PFSK-1 (cell line): ENCODE data around the gene PIP5KL1.

ENCODE experiments used
- FOXP2 ChIP-seq: optimal IDR thresholded peaks from 2 replicates; pipeline ENCODE3; 2011; ENCODE audit warnings: borderline replicate concordance, control low read depth, inconsistent platforms; ENCODE audit not compliant: insufficient read depth; ENCODE audit errors: extremely low read length, extremely low read depth
- POLR2AphosphoS5 ChIP-seq: IDR thresholded peaks from 2 replicates; pipeline ENCODE4 v1.6.1; 2012; ENCODE audit warnings: low read depth, mild to moderate bottlenecking, control low read depth, low read length, moderate library complexity
- SIN3A ChIP-seq: IDR thresholded peaks from 2 replicates; pipeline ENCODE4 v1.6.1; 2012; ENCODE audit warnings: mild to moderate bottlenecking, low read length, moderate library complexity, borderline replicate concordance; ENCODE audit not compliant: insufficient read depth
- TAF1 ChIP-seq: IDR thresholded peaks from 2 replicates; pipeline ENCODE4 v1.6.1; 2012; ENCODE audit warnings: low read length, control low read depth, borderline replicate concordance; ENCODE audit not compliant: insufficient read depth
- TF ChIP-seq, protein P1 (sequence below), 2 experiments: IDR thresholded peaks; 2 replicates each; pipeline versions ENCODE4 v1.6.1 to v1.8.0; 2011 to 2012; ENCODE audit warnings: low read depth in 2 of 2, low read length in 2 of 2, control low read depth in 1 of 2, inconsistent platforms in 1 of 2, mild to moderate bottlenecking in 1 of 2, moderate library complexity in 1 of 2; ENCODE audit not compliant: insufficient read depth in 1 of 2

The PIP5KL1 gene

DNA sequence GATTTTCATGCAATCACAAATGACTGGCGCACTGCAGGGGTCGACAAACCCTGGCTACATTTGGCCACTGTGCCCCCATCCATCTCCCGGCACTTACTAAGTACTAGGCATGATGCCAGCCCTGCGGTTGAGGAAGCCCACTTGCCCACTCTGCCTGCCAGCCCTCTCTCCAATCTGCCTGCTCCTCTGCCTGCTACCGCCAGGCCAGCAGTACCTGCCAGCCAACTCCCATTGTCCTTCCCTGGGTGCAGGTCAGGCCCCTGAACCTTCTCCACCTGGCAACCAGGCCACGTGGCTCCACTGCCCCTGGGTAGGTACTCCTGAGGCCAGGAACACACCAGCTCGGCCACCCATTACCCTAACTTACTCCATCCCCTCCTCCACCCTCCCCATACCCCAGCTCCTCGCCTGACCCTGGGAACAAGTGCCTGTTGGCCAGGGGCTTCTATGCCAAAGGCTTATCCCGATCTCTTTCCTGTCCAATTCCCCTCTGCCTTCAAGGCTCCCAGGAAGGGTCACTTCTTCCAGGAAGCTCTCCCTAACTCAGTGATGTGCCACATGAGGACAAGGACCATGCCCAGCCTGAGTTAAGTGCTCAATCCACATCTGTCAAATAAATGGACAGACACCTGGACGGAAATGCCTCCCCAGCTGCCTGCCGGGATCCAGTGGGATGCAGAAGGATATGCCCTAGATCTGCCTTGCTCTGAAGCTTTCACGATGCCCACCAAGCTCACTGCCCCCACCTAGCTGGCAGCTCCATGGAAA, 43.6 kb upstream of the PIP5KL1 start:
- TF ChIP-seq SIN3A (no peak), TAF1 (no peak), FOXP2 (no peak), POLR2AphosphoS5 (no peak)
- TF ChIP-seq, protein P1, sequence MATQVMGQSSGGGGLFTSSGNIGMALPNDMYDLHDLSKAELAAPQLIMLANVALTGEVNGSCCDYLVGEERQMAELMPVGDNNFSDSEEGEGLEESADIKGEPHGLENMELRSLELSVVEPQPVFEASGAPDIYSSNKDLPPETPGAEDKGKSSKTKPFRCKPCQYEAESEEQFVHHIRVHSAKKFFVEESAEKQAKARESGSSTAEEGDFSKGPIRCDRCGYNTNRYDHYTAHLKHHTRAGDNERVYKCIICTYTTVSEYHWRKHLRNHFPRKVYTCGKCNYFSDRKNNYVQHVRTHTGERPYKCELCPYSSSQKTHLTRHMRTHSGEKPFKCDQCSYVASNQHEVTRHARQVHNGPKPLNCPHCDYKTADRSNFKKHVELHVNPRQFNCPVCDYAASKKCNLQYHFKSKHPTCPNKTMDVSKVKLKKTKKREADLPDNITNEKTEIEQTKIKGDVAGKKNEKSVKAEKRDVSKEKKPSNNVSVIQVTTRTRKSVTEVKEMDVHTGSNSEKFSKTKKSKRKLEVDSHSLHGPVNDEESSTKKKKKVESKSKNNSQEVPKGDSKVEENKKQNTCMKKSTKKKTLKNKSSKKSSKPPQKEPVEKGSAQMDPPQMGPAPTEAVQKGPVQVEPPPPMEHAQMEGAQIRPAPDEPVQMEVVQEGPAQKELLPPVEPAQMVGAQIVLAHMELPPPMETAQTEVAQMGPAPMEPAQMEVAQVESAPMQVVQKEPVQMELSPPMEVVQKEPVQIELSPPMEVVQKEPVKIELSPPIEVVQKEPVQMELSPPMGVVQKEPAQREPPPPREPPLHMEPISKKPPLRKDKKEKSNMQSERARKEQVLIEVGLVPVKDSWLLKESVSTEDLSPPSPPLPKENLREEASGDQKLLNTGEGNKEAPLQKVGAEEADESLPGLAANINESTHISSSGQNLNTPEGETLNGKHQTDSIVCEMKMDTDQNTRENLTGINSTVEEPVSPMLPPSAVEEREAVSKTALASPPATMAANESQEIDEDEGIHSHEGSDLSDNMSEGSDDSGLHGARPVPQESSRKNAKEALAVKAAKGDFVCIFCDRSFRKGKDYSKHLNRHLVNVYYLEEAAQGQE (IDR thresholded peaks at IDR 0.05; ENCODE audit: insufficient read depth in 1 of 2, low read depth in 2 of 2, low read length in 2 of 2), result no peak

DNA sequence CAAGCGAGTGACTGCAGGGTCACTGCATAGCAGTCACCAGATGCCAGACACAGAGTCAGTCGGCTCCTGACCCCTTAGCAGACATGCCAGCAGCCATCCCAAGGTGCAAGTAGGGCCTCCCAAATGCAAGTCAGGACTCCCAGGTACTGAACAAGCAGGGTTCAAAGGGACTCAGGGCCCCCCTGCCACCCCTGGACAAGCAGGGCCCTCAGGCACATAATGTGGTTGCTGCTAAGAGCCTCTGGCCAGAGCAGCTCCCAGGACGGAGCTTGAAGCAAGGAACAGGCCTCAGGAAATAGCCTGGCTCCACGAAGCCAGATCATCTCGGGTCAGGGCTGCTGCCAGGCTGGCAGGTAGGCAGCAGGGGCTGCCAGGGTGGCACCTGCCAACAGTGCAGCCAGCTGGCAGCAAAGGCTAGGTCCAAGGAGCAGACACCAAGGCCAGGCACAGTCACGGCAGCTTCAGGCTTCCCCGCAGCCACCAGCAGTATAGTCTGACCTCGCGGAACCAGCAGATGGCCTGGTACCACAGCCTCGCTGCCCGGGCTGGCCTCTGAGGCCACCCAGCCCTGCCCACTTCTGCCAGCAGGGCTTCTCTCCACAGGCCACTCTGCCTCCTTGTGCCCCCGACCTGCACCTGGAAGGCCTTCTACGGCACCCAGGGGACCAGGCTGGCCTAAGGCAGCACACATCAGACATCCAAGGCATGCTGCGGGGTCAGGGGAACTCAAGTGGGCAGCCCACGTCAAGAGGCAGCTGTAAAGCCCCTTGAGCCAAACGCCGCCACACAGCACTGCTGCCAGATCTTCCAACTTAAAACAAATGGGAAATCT, 42.8 kb upstream of the PIP5KL1 start:
- no peak for TF ChIP-seq SIN3A
- no peak for TF ChIP-seq FOXP2
- no peak for TF ChIP-seq POLR2AphosphoS5
- TF ChIP-seq, protein P1 (IDR thresholded peaks at IDR 0.05; ENCODE audit: insufficient read depth in 1 of 2, low read depth in 2 of 2, low read length in 2 of 2), result no peak
- TF ChIP-seq TAF1, result no peak

DNA sequence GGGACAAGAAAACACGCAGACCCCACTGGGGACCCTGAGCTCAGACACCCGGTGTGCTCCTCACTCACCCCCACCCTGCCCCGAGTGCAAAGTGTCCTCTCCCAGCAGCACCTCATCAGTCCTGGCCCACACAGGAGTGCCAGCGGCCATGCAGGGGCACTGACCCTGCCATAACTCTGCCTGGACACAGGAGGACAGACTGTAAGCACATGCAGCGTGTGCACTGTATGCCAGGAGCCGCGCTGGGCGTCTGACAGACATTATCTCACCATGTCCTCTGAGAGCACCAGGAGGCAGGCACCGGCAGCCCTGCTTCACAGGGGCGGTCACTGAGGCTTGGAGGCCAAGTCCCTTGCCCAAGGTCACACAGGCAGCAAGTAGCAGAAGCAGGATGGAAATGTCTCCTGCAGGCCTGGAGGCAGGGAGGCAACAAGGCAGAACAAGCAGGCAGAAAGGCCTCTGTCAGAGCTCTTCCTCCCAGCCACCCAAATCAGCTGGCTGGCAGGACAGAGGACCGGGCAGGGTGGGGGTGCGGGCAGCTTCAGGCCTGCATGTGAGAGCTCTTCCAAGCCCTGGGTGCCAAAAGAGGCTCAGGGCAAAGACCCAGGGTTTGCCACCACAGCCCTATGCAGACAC, 41.8 kb upstream of the PIP5KL1 start:
- no peak for TF ChIP-seq FOXP2
- TF ChIP-seq, protein P1 (IDR thresholded peaks at IDR 0.05; ENCODE audit: insufficient read depth in 1 of 2, low read depth in 2 of 2, low read length in 2 of 2), result no peak
- no peak for TF ChIP-seq TAF1
- TF ChIP-seq POLR2AphosphoS5, result no peak
- TF ChIP-seq SIN3A, result no peak

DNA sequence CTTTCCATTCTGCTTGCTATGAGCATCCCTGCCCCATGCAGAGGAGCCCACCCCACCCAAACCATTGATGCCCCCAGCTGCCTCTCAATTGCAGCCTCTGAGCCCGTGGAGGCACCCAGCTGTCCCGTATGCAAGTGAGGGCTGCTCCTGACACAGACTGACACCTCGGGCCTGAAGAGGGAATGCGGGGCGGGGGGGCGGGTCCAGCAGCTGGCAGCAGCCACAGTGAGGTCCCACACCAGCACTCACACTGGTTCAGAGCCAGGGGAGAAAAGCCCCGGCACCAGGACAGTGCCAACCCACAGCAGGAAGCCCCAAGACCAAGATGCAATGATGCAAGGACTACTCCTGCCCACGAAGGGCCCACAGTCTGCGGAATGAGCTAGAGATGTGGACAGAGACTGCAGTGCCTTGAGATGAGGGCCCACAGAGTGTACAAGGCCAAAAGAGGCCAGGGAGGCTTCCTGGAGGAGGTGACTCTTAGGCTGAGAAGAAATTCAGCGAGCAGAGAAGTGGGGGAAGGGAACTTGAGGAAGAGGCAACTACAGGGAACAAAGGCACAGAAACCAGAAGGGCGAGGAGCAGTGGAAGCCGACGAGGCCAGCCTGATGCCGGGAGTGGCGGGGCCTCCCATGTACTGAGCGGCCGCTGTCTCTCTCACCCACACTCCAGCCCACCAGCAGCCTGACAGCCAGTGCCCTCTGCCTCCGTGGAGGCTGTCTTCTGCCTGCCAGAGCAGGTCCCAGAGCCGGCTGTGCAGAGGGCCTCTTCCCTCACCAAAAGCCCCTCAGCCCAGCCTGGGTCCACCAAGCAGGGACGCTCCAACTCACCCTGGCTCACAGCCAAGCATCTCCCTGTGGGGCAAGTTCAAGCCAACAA, 41.0 kb upstream of the PIP5KL1 start:
- TF ChIP-seq SIN3A, result no peak
- TF ChIP-seq FOXP2, result no peak
- no peak for TF ChIP-seq TAF1
- TF ChIP-seq, protein P1 (IDR thresholded peaks at IDR 0.05; ENCODE audit: insufficient read depth in 1 of 2, low read depth in 2 of 2, low read length in 2 of 2), result no peak
- TF ChIP-seq POLR2AphosphoS5, result no peak
